Liver (tissue), 9 donors: ENCODE measurements around the gene CASP8AP2. TPM values are rescaled to one million over a fixed set of nuclear protein-coding genes. Genes with fewer than 3 reads are reported as not detected.
"Not testable (repeated sequence)": the region's sequence is repeated elsewhere in the genome, so short reads cannot be mapped to it uniquely, and the experiment has no call there.

Source experiments
- DNase-seq: peaks from one replicate; pipeline ENCODE4 v3.0.0-alpha.2; 2017; ENCODE audit warnings: low spot score
- H3K27ac ChIP-seq, 2 donors: one replicate each; pipeline ENCODE4 v1.7.0; 2013; ENCODE audit warnings: inconsistent platforms in 2 of 2, low read length in 2 of 2, control low read depth in 1 of 2, low read depth in 1 of 2, mild to moderate bottlenecking in 1 of 2
- H3K27me3 ChIP-seq, 4 donors: one replicate each; pipeline versions ENCODE4 v1.6.1 to v1.7.0; 2013; ENCODE audit warnings: low read length in 3 of 4, inconsistent platforms in 1 of 4, mild to moderate bottlenecking in 1 of 4, moderate library complexity in 1 of 4; ENCODE audit not compliant: control insufficient read depth in 4 of 4, insufficient read depth in 4 of 4
- H3K36me3 ChIP-seq, 4 donors: one replicate each; pipeline versions ENCODE4 v1.6.1 to v1.7.0; 2013; ENCODE audit warnings: low read length in 3 of 4, mild to moderate bottlenecking in 3 of 4, low read depth in 1 of 4, moderate library complexity in 1 of 4; ENCODE audit not compliant: control insufficient read depth in 4 of 4, insufficient read depth in 3 of 4
- H3K4me1 ChIP-seq, 4 donors: one replicate each; pipeline versions ENCODE4 v1.6.1 to v1.7.0; 2013; ENCODE audit warnings: low read length in 3 of 4, mild to moderate bottlenecking in 3 of 4, moderate library complexity in 1 of 4; ENCODE audit not compliant: control insufficient read depth in 4 of 4, insufficient read depth in 4 of 4
- H3K4me3 ChIP-seq, 3 donors: one replicate each; pipeline versions ENCODE4 v1.6.1 to v1.7.0; 2013; ENCODE audit warnings: low read length in 3 of 3, control low read depth in 1 of 3, low read depth in 1 of 3, mild to moderate bottlenecking in 1 of 3
- H3K9ac ChIP-seq, 2 donors: one replicate each; pipeline ENCODE4 v1.7.0; 2013; ENCODE audit warnings: low read length in 2 of 2, mild to moderate bottlenecking in 2 of 2, moderate library complexity in 2 of 2, control low read depth in 1 of 2, low read depth in 1 of 2
- H3K9me3 ChIP-seq, 4 donors: one replicate each; pipeline versions ENCODE4 v1.6.1 to v1.7.0; 2013; ENCODE audit warnings: low read length in 3 of 4; ENCODE audit not compliant: control insufficient read depth in 4 of 4
- ATF3 ChIP-seq: IDR thresholded peaks from 2 replicates; pipeline ENCODE4 v1.6.1; 2016; ENCODE audit warnings: antibody characterized with exemption
- CTCF ChIP-seq: fragments of 150-350 bp; IDR thresholded peaks from 2 replicates; pipeline ENCODE4 v1.5.1; 2017; ENCODE audit warnings: improper control_type of control experiment, low read depth, low read length; ENCODE audit not compliant: missing input control
- EGR1 ChIP-seq, 2 donors: IDR thresholded peaks; 2 replicates each; pipeline ENCODE4 v1.6.1; 2016 to 2018; ENCODE audit warnings: antibody characterized with exemption in 2 of 2, low read depth in 2 of 2
- FOXA1 ChIP-seq: IDR thresholded peaks from 2 replicates; pipeline ENCODE4 v1.6.1; 2016; ENCODE audit warnings: antibody characterized with exemption
- FOXA2 ChIP-seq: IDR thresholded peaks from 2 replicates; pipeline ENCODE4 v1.6.1; 2016; ENCODE audit warnings: antibody characterized with exemption
- GABPA ChIP-seq, 2 donors: IDR thresholded peaks in 1 of 2; conservative IDR thresholded peaks in 1 of 2; 2 replicates each; pipeline ENCODE4 v1.6.1; 2016; ENCODE audit warnings: antibody characterized with exemption in 2 of 2, mild to moderate bottlenecking in 1 of 2, moderate library complexity in 1 of 2
- HNF4A ChIP-seq, 2 donors: conservative IDR thresholded peaks; 2 replicates each; pipeline ENCODE4 v1.6.1; 2016; ENCODE audit warnings: antibody characterized with exemption in 2 of 2, mild to moderate bottlenecking in 2 of 2
- HNF4G ChIP-seq: IDR thresholded peaks from 2 replicates; pipeline ENCODE4 v1.6.1; 2016; ENCODE audit warnings: antibody characterized with exemption
- JUND ChIP-seq, 2 donors: IDR thresholded peaks; 2 replicates each; pipeline ENCODE4 v1.6.1; 2016; ENCODE audit warnings: antibody characterized with exemption in 2 of 2
- MAX ChIP-seq: IDR thresholded peaks from 2 replicates; pipeline ENCODE4 v1.6.1; 2016; ENCODE audit warnings: antibody characterized with exemption
- NR2F2 ChIP-seq: IDR thresholded peaks from 2 replicates; pipeline ENCODE4 v1.6.1; 2016; ENCODE audit warnings: antibody characterized with exemption
- RAD21 ChIP-seq, 2 donors: IDR thresholded peaks; 2 replicates each; pipeline ENCODE4 v1.6.1; 2016; ENCODE audit warnings: antibody characterized with exemption in 2 of 2, mild to moderate bottlenecking in 2 of 2
- REST ChIP-seq: IDR thresholded peaks from 2 replicates; pipeline ENCODE4 v1.6.1; 2016; ENCODE audit warnings: antibody characterized with exemption, mild to moderate bottlenecking
- RXRA ChIP-seq, 2 donors: IDR thresholded peaks; 2 replicates each; pipeline ENCODE4 v1.6.1; 2017 to 2018; ENCODE audit warnings: antibody characterized with exemption in 2 of 2, mild to moderate bottlenecking in 1 of 2
- SP1 ChIP-seq: IDR thresholded peaks from 2 replicates; pipeline ENCODE4 v1.6.1; 2018; ENCODE audit warnings: antibody characterized with exemption, mild to moderate bottlenecking
- TAF1 ChIP-seq: conservative IDR thresholded peaks from 2 replicates; pipeline ENCODE4 v1.6.1; 2016; ENCODE audit warnings: antibody characterized with exemption, mild to moderate bottlenecking
- YY1 ChIP-seq: IDR thresholded peaks from 2 replicates; pipeline ENCODE4 v1.6.1; 2016; ENCODE audit warnings: antibody characterized with exemption, mild to moderate bottlenecking
- ZBTB33 ChIP-seq: IDR thresholded peaks from 2 replicates; pipeline ENCODE4 v1.6.1; 2016; ENCODE audit warnings: antibody characterized with exemption
- WGBS: extraction: QIAGEN DNeasy Blood & Tissue Kit; methylation state at CpG from one replicate; pipeline ENCODE4 v1.1.7; 2013; 5-methylcytosine and 5-hydroxymethylcytosine counted together
- polyA plus RNA-seq, 2 donors: library from polyadenylated mRNA; stranded (reverse) in 1 of 2; unstranded in 1 of 2; fragments of 200-250 nt in 1 of 2; fragments of >200 nt in 1 of 2; fragmentation: Nextera tagmentation in 1 of 2; extraction: Ambion mirVana in 1 of 2; gene quantifications; one replicate each; pipeline versions ENCODE4 v1.2.1 to v1.2.3, GENCODE V29; 2013 to 2015
- total RNA-seq, 2 donors: library from RNA; depleted of rRNA; stranded (reverse); fragments of >200 nt; gene quantifications; one replicate each; pipeline ENCODE4 v1.2.3, GENCODE V29; 2014
- donor health status: healthy.
- donor health status: healthy.
- donor health status: healthy.
- donor health status: healthy.
- donor health status: healthy.

The CASP8AP2 gene
- total and polyA plus RNA-seq, 4 donors, result 1.9 to 12.2 (median 7.1) TPM

GRCh38 chr6:89826029-89826528 lies 3.6 kb upstream of the CASP8AP2 start:
- WGBS, result 89% methylated on average over 6 of the region's 6 CpGs
- H3K4me3 ChIP-seq, result no peak overlapping the region
- no peak overlapping the region for H3K27ac ChIP-seq

GRCh38 chr6:89828475-89828987 lies 1.1 kb upstream of the CASP8AP2 start:
- H3K9me3 ChIP-seq, result not testable (repeated sequence)
- H3K27ac ChIP-seq, result peak overlapping the region; percentile 57 to 75

More at GRCh38 chr6:89826029-89826528, 3.6 kb upstream of the CASP8AP2 start:
- Histone ChIP-seq H3K36me3 (no peaks in the 10 kb centered on the region), H3K9me3 (no peaks in the 10 kb centered on the region), H3K27me3 (no peaks in the 10 kb centered on the region), H3K4me1 (peaks cover 4 to 13% (median 7%) of the 10 kb centered on the region in 4 donors), H3K9ac (no peak overlapping the region)
- no peak for DNase-seq
- TF ChIP-seq YY1 (no peak), ZBTB33 (no peak), FOXA2 (no peak), ATF3 (no peak), JUND (IDR thresholded peaks at IDR 0.05) (no peak), MAX (no peak), CTCF (no peak), HNF4A (conservative IDR thresholded peaks at IDR 0.05) (no peak), FOXA1 (no peak), GABPA (IDR thresholded peaks at IDR 0.05 in 1 of 2, conservative IDR thresholded peaks at IDR 0.05 in 1 of 2) (no peak), EGR1 (IDR thresholded peaks at IDR 0.05; ENCODE audit: low read depth in 2 of 2) (no peak), RAD21 (IDR thresholded peaks at IDR 0.05) (no peak), REST (no peak), SP1 (no peak), RXRA (IDR thresholded peaks at IDR 0.05) (no peak), HNF4G (no peak), NR2F2 (no peak), TAF1 (no peak)

More at GRCh38 chr6:89828475-89828987, 1.1 kb upstream of the CASP8AP2 start:
- DNase-seq, H3K27me3 ChIP-seq, H3K36me3 ChIP-seq: not testable (repeated sequence)
- Histone ChIP-seq H3K4me3 (peak overlapping the region; percentile 54 to 89 (median 89)), H3K4me1 (peaks cover 4 to 13% (median 7%) of the 10 kb centered on the region in 4 donors), H3K9ac (peak overlapping the region; percentile 85 to 87)
- WGBS, result 57% methylated on average over 13 of the region's 13 CpGs
